Esophagus squamous epithelium (tissue), 5 donors: ENCODE data around the gene PNPO. TPM values are rescaled to one million over a fixed set of nuclear protein-coding genes. Genes with fewer than 3 reads are reported as not detected.
A peak's percentile ranks its signal among the peaks of the same experiment; 100 is the strongest.

Source experiments
- DNase-seq: peaks from one replicate; lab custom pipeline; 2025; lab: John Stamatoyannopoulos, UW
- H3K27ac ChIP-seq, 4 donors: fragments of 200-600 bp; sonication (generic); one replicate each; pipeline ENCODE4 v1.5.1; 2016 to 2019; ENCODE audit warnings: mild to moderate bottlenecking in 1 of 4
- H3K27me3 ChIP-seq, 4 donors: fragments of 200-600 bp; sonication (generic); 1 replicate in 3 of 4; 2 replicates in 1 of 4; pipeline versions ENCODE4 v1.5.1 to v1.6.0; 2017 to 2021; ENCODE audit warnings: antibody characterized with exemption in 1 of 4
- H3K36me3 ChIP-seq, 3 donors: fragments of 200-600 bp; sonication (generic); one replicate each; pipeline ENCODE4 v1.5.1; 2016 to 2019
- H3K4me1 ChIP-seq, 3 donors: fragments of 200-600 bp; sonication (generic); one replicate each; pipeline ENCODE4 v1.5.1; 2017 to 2019
- H3K4me3 ChIP-seq, 4 donors: fragments of 200-600 bp; sonication (generic); 1 replicate in 3 of 4; 2 replicates in 1 of 4; pipeline ENCODE4 v1.5.1; 2016 to 2019; ENCODE audit warnings: mild to moderate bottlenecking in 2 of 4, moderate library complexity in 1 of 4
- H3K9me3 ChIP-seq, 3 donors: fragments of 200-600 bp; sonication (generic); one replicate each; pipeline ENCODE4 v1.5.1; 2016 to 2019
- CTCF ChIP-seq, 6 experiments: fragments of 450-650 bp in 4 of 6; fragments of 200-600 bp in 2 of 6; sonication (generic) in 2 of 6; IDR thresholded peaks; one replicate each; pipeline ENCODE4 v1.5.1; 2016 to 2019; ENCODE audit warnings: antibody characterized with exemption in 6 of 6, mild to moderate bottlenecking in 4 of 6, moderate library complexity in 4 of 6
- POLR2A ChIP-seq, 4 donors: fragments of 450-650 bp; IDR thresholded peaks; one replicate each; pipeline ENCODE4 v1.6.1; 2017; ENCODE audit warnings: antibody characterized with exemption in 4 of 4, mild to moderate bottlenecking in 4 of 4, moderate library complexity in 3 of 4
- WGBS, 2 donors: methylation state at CpG; one replicate each; pipeline ENCODE4 v1.1.5; 2018; 5-methylcytosine and 5-hydroxymethylcytosine counted together
- intact Hi-C: fragments of 100-400 bp; cut with DNase I; formaldehyde crosslinking; loops from one replicate; pipeline ENCODE4 v1.15.0; 2022
- total RNA-seq, 4 donors: library from RNA; depleted of rRNA; stranded (reverse); fragments of >200 nt; gene quantifications; one replicate each; pipeline ENCODE4 v1.1.0, GENCODE V29; 2016
- donor health status: DM: yes; HTN: yes; CAD: no.

The PNPO gene
- total RNA-seq, 4 donors from 2014 or later, result 25.6 to 38.6 (median 34.2) TPM

DNA sequence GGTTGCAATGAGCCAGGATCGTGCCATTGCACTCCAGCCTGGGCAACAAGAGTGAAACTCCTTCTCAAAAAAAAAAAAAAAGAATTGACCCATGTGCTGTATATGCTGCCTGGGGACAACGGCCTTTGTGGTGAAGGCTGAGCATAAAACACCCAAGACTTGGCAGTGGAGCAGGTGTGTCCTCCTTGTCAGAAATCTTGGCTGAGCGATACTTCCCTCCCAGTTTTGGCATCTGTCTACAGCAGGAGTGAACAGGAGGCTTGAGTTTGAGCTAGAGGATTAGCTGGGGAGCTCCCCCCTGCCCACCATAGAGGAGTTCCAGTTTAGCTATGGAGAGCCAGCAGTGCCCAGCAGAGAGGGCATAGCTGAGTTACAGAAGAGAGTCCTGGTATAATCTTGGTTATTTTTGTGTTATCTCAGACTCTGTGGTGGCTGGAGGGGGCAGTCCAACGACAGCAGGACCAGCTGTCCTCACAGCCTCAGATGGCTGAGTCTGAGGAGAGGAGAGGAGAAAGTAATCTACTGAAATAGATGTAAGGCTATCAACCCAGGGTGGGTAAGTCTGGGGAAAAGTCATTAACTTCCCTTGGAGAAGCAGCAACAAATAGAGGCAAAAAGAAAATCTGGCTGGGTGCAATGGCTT, 26.9 kb upstream of the PNPO start:
- no peaks in the 10 kb centered on the region for H3K27me3 ChIP-seq
- no peak for DNase-seq
- TF ChIP-seq POLR2A (IDR thresholded peaks at IDR 0.05) (no peak), CTCF (IDR thresholded peaks at IDR 0.05) (no peak)
- no peaks in the 10 kb centered on the region for H3K9me3 ChIP-seq
- no peak overlapping the region for H3K27ac ChIP-seq
- no peak overlapping the region for H3K4me3 ChIP-seq
- peaks cover 0 to 30% (median 7%) of the 10 kb centered on the region in 3 donors for H3K36me3 ChIP-seq
- WGBS, 2 donors, result 46 to 47% methylated on average over 3 to 4 of the region's 4 CpGs
- H3K4me1 ChIP-seq, result peaks cover 0 to 40% (median 5%) of the 10 kb centered on the region in 3 donors
- intact Hi-C loops, result no loop called here

GRCh38 chr17:47915776-47916398, 25.5 kb upstream of the PNPO start:
- peaks cover 0 to 40% (median 5%) of the 10 kb centered on the region in 3 donors for H3K4me1 ChIP-seq
- no peak for DNase-seq

GRCh38 chr17:47916489-47917208, 24.7 kb upstream of the PNPO start:
- no peak for TF ChIP-seq CTCF (IDR thresholded peaks at IDR 0.05)
- Histone ChIP-seq H3K9me3 (no peaks in the 10 kb centered on the region), H3K27ac (no peak overlapping the region), H3K4me3 (no peak overlapping the region), H3K27me3 (no peaks in the 10 kb centered on the region), H3K4me1 (peaks cover 0 to 40% (median 5%) of the 10 kb centered on the region in 3 donors), H3K36me3 (peaks cover 0 to 35% (median 7%) of the 10 kb centered on the region in 3 donors)
- 88 to 100% methylated on average over 1 to 11 of the region's 19 CpGs for WGBS, 2 donors
- intact Hi-C loops, result no loop called here
- no peak for DNase-seq

More at GRCh38 chr17:47915776-47916398, 25.5 kb upstream of the PNPO start:
- H3K27ac ChIP-seq, result peak overlapping the region in 1 of 4 donors; percentile 21
- peaks cover 0 to 30% (median 7%) of the 10 kb centered on the region in 3 donors for H3K36me3 ChIP-seq
- no peak for TF ChIP-seq CTCF (IDR thresholded peaks at IDR 0.05)
- TF ChIP-seq POLR2A (IDR thresholded peaks at IDR 0.05), result no peak
- no peaks in the 10 kb centered on the region for H3K9me3 ChIP-seq
- 25 to 30% methylated on average over 5 to 8 of the region's 12 CpGs for WGBS, 2 donors
- no peak overlapping the region for H3K4me3 ChIP-seq
- intact Hi-C loops, result no loop called here
- no peaks in the 10 kb centered on the region for H3K27me3 ChIP-seq

DNA sequence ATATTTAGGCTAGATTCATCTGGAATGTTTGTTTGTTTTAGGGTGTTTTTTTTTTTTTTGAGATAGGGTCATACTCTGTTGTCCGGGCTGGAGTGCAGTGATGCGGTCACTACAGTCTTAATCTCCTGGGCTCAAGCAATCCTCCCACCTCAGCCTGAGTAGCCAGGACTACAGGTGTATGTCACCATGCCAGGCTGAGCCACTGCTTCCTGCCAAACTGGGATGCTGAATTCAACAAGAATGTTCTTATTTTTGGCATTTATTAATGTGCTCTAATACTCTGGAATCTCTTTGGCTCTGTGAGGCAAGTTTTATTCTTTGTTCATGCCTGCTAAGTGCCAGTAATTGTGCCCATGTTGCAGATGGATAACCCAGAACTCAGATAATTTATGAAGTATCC, 23.8 kb upstream of the PNPO start:
- no peak for DNase-seq
- intact Hi-C loops, result no loop called here
- TF ChIP-seq CTCF (IDR thresholded peaks at IDR 0.05) (no peak), POLR2A (IDR thresholded peaks at IDR 0.05) (no peak)
- Histone ChIP-seq H3K9me3 (no peaks in the 10 kb centered on the region), H3K4me1 (peaks cover 0 to 40% (median 5%) of the 10 kb centered on the region in 3 donors), H3K4me3 (no peak overlapping the region), H3K27ac (no peak overlapping the region), H3K27me3 (no peaks in the 10 kb centered on the region), H3K36me3 (peaks cover 0 to 41% (median 7%) of the 10 kb centered on the region in 3 donors)
- WGBS, 2 donors, result 40 to 71% methylated on average over 2 of the region's 2 CpGs

DNA sequence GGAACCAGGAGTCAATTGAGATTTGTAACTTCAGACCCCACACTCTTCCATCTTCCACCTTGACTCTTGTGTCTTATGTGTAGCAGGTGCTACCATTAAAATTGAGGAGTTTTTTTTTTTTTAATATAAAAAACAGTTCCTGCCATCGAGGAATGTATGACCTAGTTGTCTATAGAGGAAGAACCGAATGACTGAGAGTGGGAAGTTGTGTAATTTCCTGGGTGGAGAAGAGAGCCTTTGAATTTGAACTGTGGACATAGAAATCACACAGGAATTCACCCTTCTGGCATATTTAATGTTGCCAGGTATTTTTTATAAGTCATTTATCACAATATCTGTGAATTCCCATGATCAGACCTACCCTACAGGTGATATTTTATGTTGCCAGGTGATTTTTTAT, 23.4 kb upstream of the PNPO start:
- intact Hi-C loops, result no loop called here
- DNase-seq, result no peak
- no peak for TF ChIP-seq CTCF (IDR thresholded peaks at IDR 0.05)
- Histone ChIP-seq H3K27me3 (no peaks in the 10 kb centered on the region), H3K4me1 (peaks cover 0 to 40% (median 5%) of the 10 kb centered on the region in 3 donors), H3K27ac (no peak overlapping the region), H3K4me3 (no peak overlapping the region), H3K36me3 (peaks cover 3 to 45% (median 7%) of the 10 kb centered on the region in 3 donors), H3K9me3 (no peaks in the 10 kb centered on the region)
- 12 to 30% methylated on average over 2 of the region's 2 CpGs for WGBS, 2 donors
